Measurements from ENCODE around the gene EDIL3. TPM values are rescaled to one million over a fixed set of nuclear protein-coding genes. Genes with fewer than 3 reads are reported as not detected.

Gene EDIL3
- total and polyA plus RNA-seq, 2 donors (not counting 1 experiment from before 2014, with no cell fraction given): not detected

DNA sequence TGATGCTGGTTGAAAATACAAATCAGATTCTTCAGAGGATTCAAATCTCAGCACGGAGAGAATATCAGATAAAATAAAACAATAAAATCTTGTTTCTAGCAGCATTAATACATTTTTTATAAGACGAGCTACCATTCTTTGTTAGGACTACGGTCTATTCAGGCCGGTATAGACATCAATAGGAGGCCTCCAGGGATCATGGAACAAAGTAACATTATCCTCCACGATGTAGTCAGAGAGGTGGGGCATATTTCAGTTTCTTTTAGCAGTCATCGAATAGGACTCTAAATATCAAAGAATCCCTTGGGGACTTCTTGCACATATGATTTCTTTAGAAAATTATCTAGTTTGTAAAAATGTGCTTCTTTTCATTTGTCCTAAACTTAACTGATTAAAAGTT is 438.2 kb downstream of the EDIL3 start:
- WGBS (ENCODE audit: insufficient coverage): no CpG with 5 or more reads among the region's 6 CpGs
- Histone ChIP-seq H3K9ac (ENCODE audit: low read length) (no peak overlapping the region), H3K9me3 (ENCODE audit: control extremely low read depth in 1 of 3, control insufficient read depth in 2 of 3, insufficient read depth in 1 of 3, low read length in 2 of 3) (no peaks in the 10 kb centered on the region), H3K36me3 (replicated peaks in 1 of 2; ENCODE audit: control extremely low read depth in 1 of 2, control insufficient read depth in 1 of 2, extremely low read depth in 1 of 2, insufficient read depth in 2 of 2, low read length in 1 of 2) (no peaks in the 10 kb centered on the region), H3K4me3 (ENCODE audit: control extremely low read depth in 1 of 5, extremely low read depth in 1 of 5, insufficient read depth in 1 of 5, low read depth in 2 of 5, low read length in 4 of 5) (no peak overlapping the region), H3K4me1 (ENCODE audit: control insufficient read depth in 2 of 2, insufficient read depth in 2 of 2, low read length in 2 of 2) (no peaks in the 10 kb centered on the region), H3K27me3 (replicated peaks in 1 of 4; ENCODE audit: control extremely low read depth in 1 of 4, control insufficient read depth in 3 of 4, insufficient read depth in 4 of 4, low read length in 3 of 4) (no peaks in the 10 kb centered on the region), H3K79me2 (ENCODE audit: control insufficient read depth, insufficient read depth, low read length) (no peaks in the 10 kb centered on the region), H3K27ac (ENCODE audit: low read length in 2 of 2) (no peak overlapping the region), H4K20me1 (ENCODE audit: control insufficient read depth, insufficient read depth, low read length, poor library complexity, severe bottlenecking) (no peaks in the 10 kb centered on the region), H3K4me2 (replicated peaks; ENCODE audit: low read depth, low read length, poor library complexity, severe bottlenecking) (no peak overlapping the region), H2AFZ (ENCODE audit: insufficient read depth, low read depth, low read length, poor library complexity, severe bottlenecking) (no peak overlapping the region)
- no peaks in the 10 kb centered on the region for H3K4me1 Mint-ChIP-seq
- intact Hi-C loops (cut with micrococcal nuclease): no loop called here
- H3K27ac Mint-ChIP-seq: no peak overlapping the region
- TF ChIP-seq, protein P1, sequence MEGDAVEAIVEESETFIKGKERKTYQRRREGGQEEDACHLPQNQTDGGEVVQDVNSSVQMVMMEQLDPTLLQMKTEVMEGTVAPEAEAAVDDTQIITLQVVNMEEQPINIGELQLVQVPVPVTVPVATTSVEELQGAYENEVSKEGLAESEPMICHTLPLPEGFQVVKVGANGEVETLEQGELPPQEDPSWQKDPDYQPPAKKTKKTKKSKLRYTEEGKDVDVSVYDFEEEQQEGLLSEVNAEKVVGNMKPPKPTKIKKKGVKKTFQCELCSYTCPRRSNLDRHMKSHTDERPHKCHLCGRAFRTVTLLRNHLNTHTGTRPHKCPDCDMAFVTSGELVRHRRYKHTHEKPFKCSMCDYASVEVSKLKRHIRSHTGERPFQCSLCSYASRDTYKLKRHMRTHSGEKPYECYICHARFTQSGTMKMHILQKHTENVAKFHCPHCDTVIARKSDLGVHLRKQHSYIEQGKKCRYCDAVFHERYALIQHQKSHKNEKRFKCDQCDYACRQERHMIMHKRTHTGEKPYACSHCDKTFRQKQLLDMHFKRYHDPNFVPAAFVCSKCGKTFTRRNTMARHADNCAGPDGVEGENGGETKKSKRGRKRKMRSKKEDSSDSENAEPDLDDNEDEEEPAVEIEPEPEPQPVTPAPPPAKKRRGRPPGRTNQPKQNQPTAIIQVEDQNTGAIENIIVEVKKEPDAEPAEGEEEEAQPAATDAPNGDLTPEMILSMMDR (IDR thresholded peaks at IDR 0.05): no peak
- no peak for TF ChIP-seq EZH2 (IDR thresholded peaks at IDR 0.05; ENCODE audit: borderline replicate concordance, insufficient read depth, low read depth, low read length, poor library complexity, severe bottlenecking)
- no peaks in the 10 kb centered on the region for H3K27me3 Mint-ChIP-seq
- H3K4me3 Mint-ChIP-seq: no peak overlapping the region
- ChIA-PET CTCF (no interaction called here), POLR2A (no interaction called here)
- no peak for DNase-seq
- H3K9me3 Mint-ChIP-seq (ENCODE audit: insufficient read depth): no peaks in the 10 kb centered on the region
- no peak for ATAC-seq (ENCODE audit: low read depth)

DNA sequence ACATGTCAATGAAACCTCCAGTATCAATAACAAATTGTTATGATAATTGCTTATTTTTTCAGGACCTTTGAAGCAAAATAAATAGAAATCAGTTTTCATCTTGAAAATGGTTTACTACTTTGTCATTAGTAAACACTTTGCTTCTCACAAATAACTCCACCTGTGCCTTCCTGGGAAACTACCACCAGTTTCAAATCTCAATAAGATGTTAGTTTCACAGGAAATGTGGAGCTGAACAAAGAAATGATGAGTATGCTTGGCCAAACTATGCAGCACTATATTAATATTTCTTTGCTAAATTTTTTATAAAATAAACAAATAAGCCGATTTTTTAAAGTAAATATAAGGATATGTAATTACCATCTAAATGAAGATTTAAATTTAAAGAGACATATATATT is 442.5 kb downstream of the EDIL3 start:
- no peak overlapping the region for H3K4me3 ChIP-seq (ENCODE audit: control extremely low read depth in 1 of 5, extremely low read depth in 1 of 5, insufficient read depth in 1 of 5, low read depth in 2 of 5, low read length in 4 of 5)
- no peaks in the 10 kb centered on the region for H3K4me1 ChIP-seq (ENCODE audit: control insufficient read depth in 2 of 2, insufficient read depth in 2 of 2, low read length in 2 of 2)
- DNase-seq (no peak), ATAC-seq (ENCODE audit: low read depth) (no peak)
- intact Hi-C loops (cut with micrococcal nuclease): no loop called here
- Mint-ChIP-seq H3K9me3 (ENCODE audit: insufficient read depth) (no peaks in the 10 kb centered on the region), H3K4me3 (no peak overlapping the region), H3K27me3 (no peaks in the 10 kb centered on the region), H3K27ac (no peak overlapping the region), H3K4me1 (no peaks in the 10 kb centered on the region)
- ChIA-PET POLR2A (no interaction called here), CTCF (no interaction called here)
- no peak overlapping the region for H2AFZ ChIP-seq (ENCODE audit: insufficient read depth, low read depth, low read length, poor library complexity, severe bottlenecking)
- TF ChIP-seq, protein P1 (IDR thresholded peaks at IDR 0.05): no peak
- no peak for TF ChIP-seq EZH2 (IDR thresholded peaks at IDR 0.05; ENCODE audit: borderline replicate concordance, insufficient read depth, low read depth, low read length, poor library complexity, severe bottlenecking)
- H3K9me3 ChIP-seq (ENCODE audit: control extremely low read depth in 1 of 3, control insufficient read depth in 2 of 3, insufficient read depth in 1 of 3, low read length in 2 of 3): no peaks in the 10 kb centered on the region
- no peaks in the 10 kb centered on the region for H3K36me3 ChIP-seq (replicated peaks in 1 of 2; ENCODE audit: control extremely low read depth in 1 of 2, control insufficient read depth in 1 of 2, extremely low read depth in 1 of 2, insufficient read depth in 2 of 2, low read length in 1 of 2)
- no CpG with 5 or more reads among the region's 1 CpG for WGBS (ENCODE audit: insufficient coverage)
- H3K27ac ChIP-seq (ENCODE audit: low read length in 2 of 2): no peak overlapping the region
- no peak overlapping the region for H3K9ac ChIP-seq (ENCODE audit: low read length)
- no peak overlapping the region for H3K4me2 ChIP-seq (replicated peaks; ENCODE audit: low read depth, low read length, poor library complexity, severe bottlenecking)
- no peaks in the 10 kb centered on the region for H4K20me1 ChIP-seq (ENCODE audit: control insufficient read depth, insufficient read depth, low read length, poor library complexity, severe bottlenecking)
- no peaks in the 10 kb centered on the region for H3K79me2 ChIP-seq (ENCODE audit: control insufficient read depth, insufficient read depth, low read length)
- no peaks in the 10 kb centered on the region for H3K27me3 ChIP-seq (replicated peaks in 1 of 4; ENCODE audit: control extremely low read depth in 1 of 4, control insufficient read depth in 3 of 4, insufficient read depth in 4 of 4, low read length in 3 of 4)

All from B cell (primary cell).